ENCODE data around the gene CSF2.
"Not testable (repeated sequence)": the region's sequence is repeated elsewhere in the genome, so short reads cannot be mapped to it uniquely, and the experiment has no call there.

Gene CSF2

GRCh38 chr5:132116072-132116471 is 42.5 kb downstream of the CSF2 start:
- DNase-seq (ENCODE audit: low read depth): no peak
- TF ChIP-seq CTCF (conservative IDR thresholded peaks at IDR 0.05; ENCODE audit: control insufficient read depth, insufficient read depth, low read depth, low read length): no peak

GRCh38 chr5:132116909-132117489 is 43.4 kb downstream of the CSF2 start:
- not testable (repeated sequence) for H3K4me3 ChIP-seq (ENCODE audit: control insufficient read depth, low read depth, low read length); DNase-seq (ENCODE audit: low read depth)

More at GRCh38 chr5:132116072-132116471, 42.5 kb downstream of the CSF2 start:
- no peak overlapping the region for H3K4me3 ChIP-seq (ENCODE audit: control insufficient read depth, low read depth, low read length)

DNA sequence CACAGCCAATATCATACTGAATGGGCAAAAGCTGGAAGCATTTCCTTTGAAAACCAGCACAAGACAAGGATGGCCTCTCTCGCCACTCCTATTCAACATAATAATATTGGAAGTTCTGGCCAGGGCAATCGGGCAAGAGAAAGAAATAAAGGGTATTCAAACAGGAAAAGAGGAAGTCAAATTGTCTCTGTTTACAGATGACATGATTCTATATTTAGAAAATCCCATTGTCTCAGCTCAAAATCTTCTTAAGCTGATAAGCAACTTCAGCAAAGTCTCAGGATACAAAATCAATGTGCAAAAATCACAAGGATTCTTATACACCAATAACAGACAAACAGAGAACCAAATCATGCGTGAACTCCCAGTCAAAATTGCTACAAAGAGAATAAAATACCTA is 47.1 kb downstream of the CSF2 start:
- DNase-seq (ENCODE audit: low read depth); H3K4me3 ChIP-seq (ENCODE audit: control insufficient read depth, low read depth, low read length): not testable (repeated sequence)

DNA sequence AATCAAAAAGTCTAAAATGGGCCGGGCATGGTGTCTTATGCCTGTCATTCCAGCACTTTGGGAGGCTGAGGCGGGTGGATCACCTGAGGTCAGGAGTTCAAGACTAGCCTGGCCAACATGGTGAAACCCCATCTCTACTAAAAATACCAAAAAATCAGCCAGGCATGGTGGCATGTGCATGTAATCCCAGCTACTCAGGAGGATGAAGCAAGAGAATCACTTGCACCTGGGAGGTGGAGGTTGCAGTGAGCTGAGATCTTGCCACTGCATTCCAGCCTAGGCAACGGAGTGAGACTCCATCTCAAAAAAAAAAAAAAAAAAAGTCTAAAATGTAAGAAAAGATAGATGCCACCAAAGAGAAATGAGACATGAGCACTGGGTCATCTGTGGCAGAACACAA is 49.4 kb downstream of the CSF2 start:
- H3K4me3 ChIP-seq (ENCODE audit: control insufficient read depth, low read depth, low read length); DNase-seq (ENCODE audit: low read depth): not testable (repeated sequence)

- not testable (repeated sequence) for H3K4me3 ChIP-seq (ENCODE audit: control insufficient read depth, low read depth, low read length); DNase-seq (ENCODE audit: low read depth)
Observed at GRCh38 chr5:132123578-132123977, 50.0 kb downstream of the CSF2 start.
